ENCODE data around the gene RELN. TPM values are rescaled to one million over a fixed set of nuclear protein-coding genes. Genes with fewer than 3 reads are reported as not detected.

RELN gene
- total RNA-seq, 1 experiment from 2014 or later = 0.10 TPM

- in situ Hi-C loops (cut with HindIII; ENCODE audit: low pct_unique_long_range_greater_than_20kb, low sequenced_read_pairs) (no loop called here), intact Hi-C loops (cut with micrococcal nuclease; ENCODE audit: unreplicated experiment) (no loop called here)
- peaks cover 15% of the 10 kb centered on the region for H3K27me3 ChIP-seq (ENCODE audit: control insufficient read depth, insufficient read depth, low read length)
- BruUV-seq (replicated peaks) = no TSS peak
- ATAC-seq = no peak
- DNase-seq (ENCODE audit: low read depth, low spot score) = no peak
- CTCF ChIA-PET = no interaction called here
- no peaks in the 10 kb centered on the region for H3K9me3 ChIP-seq (ENCODE audit: control insufficient read depth, insufficient read depth, low read depth, low read length)
- H3K4me1 ChIP-seq (ENCODE audit: control insufficient read depth, insufficient read depth, low read length) = no peaks in the 10 kb centered on the region
- no peaks in the 10 kb centered on the region for H3K36me3 ChIP-seq (ENCODE audit: control insufficient read depth, insufficient read depth, low read length)
- no peak overlapping the region for H3K27ac ChIP-seq (ENCODE audit: low read length)
- H3K4me3 ChIP-seq (ENCODE audit: low read depth in 2 of 2, low read length in 2 of 2) = no peak overlapping the region
- TF ChIP-seq TCF7L2 (IDR thresholded peaks at IDR 0.05; ENCODE audit: low read depth, low read length) (no peak), SIN3A (IDR thresholded peaks at IDR 0.05; ENCODE audit: borderline replicate concordance, insufficient read depth, low read depth, low read length) (no peak), POLR2AphosphoS5 (IDR thresholded peaks at IDR 0.05; ENCODE audit: low read depth, low read length) (no peak), REST (IDR thresholded peaks at IDR 0.05; ENCODE audit: insufficient read depth in 1 of 2, low read depth in 2 of 2, low read length in 1 of 2) (no peak)
- TF ChIP-seq, protein P1, sequence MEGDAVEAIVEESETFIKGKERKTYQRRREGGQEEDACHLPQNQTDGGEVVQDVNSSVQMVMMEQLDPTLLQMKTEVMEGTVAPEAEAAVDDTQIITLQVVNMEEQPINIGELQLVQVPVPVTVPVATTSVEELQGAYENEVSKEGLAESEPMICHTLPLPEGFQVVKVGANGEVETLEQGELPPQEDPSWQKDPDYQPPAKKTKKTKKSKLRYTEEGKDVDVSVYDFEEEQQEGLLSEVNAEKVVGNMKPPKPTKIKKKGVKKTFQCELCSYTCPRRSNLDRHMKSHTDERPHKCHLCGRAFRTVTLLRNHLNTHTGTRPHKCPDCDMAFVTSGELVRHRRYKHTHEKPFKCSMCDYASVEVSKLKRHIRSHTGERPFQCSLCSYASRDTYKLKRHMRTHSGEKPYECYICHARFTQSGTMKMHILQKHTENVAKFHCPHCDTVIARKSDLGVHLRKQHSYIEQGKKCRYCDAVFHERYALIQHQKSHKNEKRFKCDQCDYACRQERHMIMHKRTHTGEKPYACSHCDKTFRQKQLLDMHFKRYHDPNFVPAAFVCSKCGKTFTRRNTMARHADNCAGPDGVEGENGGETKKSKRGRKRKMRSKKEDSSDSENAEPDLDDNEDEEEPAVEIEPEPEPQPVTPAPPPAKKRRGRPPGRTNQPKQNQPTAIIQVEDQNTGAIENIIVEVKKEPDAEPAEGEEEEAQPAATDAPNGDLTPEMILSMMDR (IDR thresholded peaks at IDR 0.05) = no peak
- POLR2A ChIA-PET = no interaction called here
Observed at GRCh38 chr7:103521937-103522336, 467.5 kb downstream of the RELN start.

DNA sequence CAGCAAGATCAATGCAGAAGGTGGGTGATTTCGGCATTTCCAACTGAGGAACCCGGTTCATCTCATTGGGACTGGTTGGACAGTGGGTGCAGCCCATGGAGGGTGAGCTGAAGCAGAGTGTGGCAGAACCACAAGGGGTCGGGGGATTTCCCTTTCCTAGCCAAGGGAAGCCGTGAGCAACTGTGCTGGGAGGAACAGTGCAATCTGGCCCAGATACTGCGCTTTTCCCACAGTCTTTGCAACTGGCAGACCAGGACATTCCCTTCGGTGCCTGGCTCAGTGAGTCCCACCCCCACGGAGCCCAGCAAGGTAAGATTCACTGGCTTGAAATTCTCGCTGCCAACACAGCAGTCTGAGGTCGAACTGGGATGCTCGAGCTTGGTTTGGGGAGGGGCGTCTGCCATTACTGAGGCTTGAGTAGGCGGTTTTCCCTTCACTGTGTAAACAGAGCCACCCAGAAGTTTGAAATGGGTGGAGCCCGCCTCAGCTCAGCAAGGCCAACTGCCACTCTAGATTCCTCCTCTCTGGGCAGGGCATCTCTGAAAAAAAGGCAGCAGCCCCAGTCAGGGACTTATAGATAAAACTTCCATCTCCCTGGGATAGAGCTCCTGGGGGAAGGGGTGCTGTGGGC lies 484.8 kb downstream of the RELN start:
- intact Hi-C loops (cut with micrococcal nuclease; ENCODE audit: unreplicated experiment) = no loop called here
- in situ Hi-C loops (cut with HindIII; ENCODE audit: low pct_unique_long_range_greater_than_20kb, low sequenced_read_pairs) = no loop called here
- ChIA-PET CTCF (no interaction called here), POLR2A (no interaction called here)
- TF ChIP-seq TCF7L2 (IDR thresholded peaks at IDR 0.05; ENCODE audit: low read depth, low read length) (no peak), POLR2AphosphoS5 (IDR thresholded peaks at IDR 0.05; ENCODE audit: low read depth, low read length) (no peak)
- TF ChIP-seq, protein P1 (IDR thresholded peaks at IDR 0.05) = no peak
- ATAC-seq (no peak), DNase-seq (ENCODE audit: low read depth, low spot score) (no peak)
- no TSS peak for BruUV-seq (replicated peaks)
- H3K36me3 ChIP-seq (ENCODE audit: control insufficient read depth, insufficient read depth, low read length) = no peaks in the 10 kb centered on the region
- no peaks in the 10 kb centered on the region for H3K4me1 ChIP-seq (ENCODE audit: control insufficient read depth, insufficient read depth, low read length)
- no peaks in the 10 kb centered on the region for H3K9me3 ChIP-seq (ENCODE audit: control insufficient read depth, insufficient read depth, low read depth, low read length)
- no peak overlapping the region for H3K4me3 ChIP-seq (ENCODE audit: low read depth in 2 of 2, low read length in 2 of 2)
- no peak overlapping the region for H3K27ac ChIP-seq (ENCODE audit: low read length)
- peaks cover 5% of the 10 kb centered on the region; the same call in 1 of the 2 replicates for H3K27me3 ChIP-seq (ENCODE audit: control insufficient read depth, insufficient read depth, low read length)

All from Panc1 (cell line).